ENCODE data around the gene CDHR5.

DNA sequence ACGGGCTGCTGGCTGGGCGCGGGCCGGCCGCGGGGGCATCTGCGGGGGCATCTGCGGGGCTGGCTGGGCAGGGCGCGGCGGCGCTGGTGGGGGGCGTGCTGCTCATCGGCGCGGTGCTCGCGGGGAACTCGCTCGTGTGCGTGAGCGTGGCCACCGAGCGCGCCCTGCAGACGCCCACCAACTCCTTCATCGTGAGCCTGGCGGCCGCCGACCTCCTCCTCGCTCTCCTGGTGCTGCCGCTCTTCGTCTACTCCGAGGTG lies 12.5 kb upstream of the CDHR5 start:
- no peak for TF ChIP-seq CTCF (IDR thresholded peaks at IDR 0.05)
- no peak for TF ChIP-seq EP300 (IDR thresholded peaks at IDR 0.05)
- no peak for TF ChIP-seq POLR2A (IDR thresholded peaks at IDR 0.05)

Measured in ovary (tissue), 3 donors.